H1 (cell line): ENCODE results near the gene SEC14L5. TPM values are rescaled to one million over a fixed set of nuclear protein-coding genes. Genes with fewer than 3 reads are reported as not detected.

ENCODE experiments used
- CTCF ChIA-PET: fragments of 300-600 bp; sonication (Branson Sonifier 250); formaldehyde crosslinking; loops from one replicate; lab custom pipeline; 2021; ENCODE audit not compliant: partially characterized antibody; lab: Charles Lee
- POLR2A ChIA-PET: fragments of 300-600 bp; sonication (Branson Sonifier 250); formaldehyde crosslinking; loops from one replicate; lab custom pipeline; 2021; ENCODE audit warnings: inconsistent platforms; ENCODE audit not compliant: partially characterized antibody; lab: Charles Lee
- DNase-seq, 2 experiments: peaks; one replicate each; pipeline versions ENCODE4 v3.0.0 to v3.0.0-alpha.2; 2010 to 2022; ENCODE audit warnings: low spot score in 2 of 2, low read depth in 1 of 2, mixed read lengths in 1 of 2
- FAIRE-seq: peaks from 2 replicates; lab custom pipeline; 2011; peaks lifted over from hg19 to GRCh38; lab: Jason Lieb, UNC
- H2AFZ ChIP-seq: 2 replicates; pipeline ENCODE4 v1.8.1; 2012; ENCODE audit warnings: low read length, inconsistent platforms
- H2AK5ac ChIP-seq: 2 replicates; pipeline ENCODE4 v1.6.1; 2013; ENCODE audit warnings: low read depth, low read length
- H2BK120ac ChIP-seq: replicated peaks from 2 replicates; pipeline ENCODE3; 2013; ENCODE audit warnings: low read depth, low read length, inconsistent platforms
- H2BK12ac ChIP-seq: 2 replicates; pipeline ENCODE4 v1.6.1; 2013; ENCODE audit warnings: low read depth, low read length
- H2BK15ac ChIP-seq: 2 replicates; pipeline ENCODE4 v1.6.1; 2013; ENCODE audit warnings: low read length
- H2BK20ac ChIP-seq: 2 replicates; pipeline ENCODE4 v1.6.1; 2013; ENCODE audit warnings: low read length
- H2BK5ac ChIP-seq: 2 replicates; pipeline ENCODE4 v1.6.1; 2013; ENCODE audit warnings: low read depth, low read length
- H3K14ac ChIP-seq: 2 replicates; pipeline ENCODE4 v1.6.1; 2013; ENCODE audit warnings: inconsistent platforms; ENCODE audit not compliant: insufficient read length
- H3K18ac ChIP-seq: 2 replicates; pipeline ENCODE4 v1.6.1; 2013; ENCODE audit warnings: low read length; ENCODE audit errors: extremely low read depth
- H3K23ac ChIP-seq: 2 replicates; pipeline ENCODE4 v1.6.1; 2013; ENCODE audit warnings: inconsistent platforms; ENCODE audit not compliant: insufficient read length
- H3K23me2 ChIP-seq: 2 replicates; pipeline ENCODE4 v1.6.1; 2013; ENCODE audit warnings: low read depth, low read length
- H3K27ac ChIP-seq: 2 replicates; pipeline ENCODE4 v1.6.1; 2011; ENCODE audit warnings: low read depth, low read length, inconsistent platforms
- H3K27me3 ChIP-seq, 4 experiments: replicated peaks in 1 of 4; 1 replicate in 1 of 4; 2 replicates in 3 of 4; pipeline versions ENCODE4 v1.6.1 to v1.8.1; 2011 to 2013; ENCODE audit warnings: low read length in 3 of 4, mild to moderate bottlenecking in 3 of 4, inconsistent platforms in 2 of 4, mixed read lengths in 2 of 4, moderate library complexity in 1 of 4; ENCODE audit not compliant: control insufficient read depth in 3 of 4, insufficient read depth in 3 of 4; ENCODE audit errors: extremely low read depth in 1 of 4
- H3K36me3 ChIP-seq, 4 experiments: 2 replicates each; pipeline versions ENCODE4 v1.6.1 to v1.8.1; 2011 to 2013; ENCODE audit warnings: mild to moderate bottlenecking in 4 of 4, low read length in 3 of 4, moderate library complexity in 2 of 4, control low read depth in 1 of 4, inconsistent platforms in 1 of 4; ENCODE audit not compliant: insufficient read depth in 4 of 4, control insufficient read depth in 2 of 4
- H3K4ac ChIP-seq: replicated peaks from 2 replicates; pipeline ENCODE3; 2013; ENCODE audit warnings: low read length, low read depth, mixed read lengths, inconsistent platforms; ENCODE audit not compliant: insufficient read length
- H3K4me1 ChIP-seq, 4 experiments: replicated peaks in 1 of 4; 1 replicate in 1 of 4; 2 replicates in 3 of 4; pipeline versions ENCODE4 v1.6.1 to v1.8.1; 2011 to 2013; ENCODE audit warnings: low read length in 3 of 4, inconsistent platforms in 2 of 4, mixed read lengths in 1 of 4; ENCODE audit not compliant: insufficient read depth in 4 of 4, control insufficient read depth in 3 of 4
- H3K4me2 ChIP-seq, 2 experiments: 2 replicates each; pipeline versions ENCODE4 v1.6.1 to v1.8.1; 2011 to 2013; ENCODE audit warnings: low read depth in 2 of 2, low read length in 2 of 2, control low read depth in 1 of 2, inconsistent platforms in 1 of 2, mild to moderate bottlenecking in 1 of 2; ENCODE audit not compliant: insufficient read depth in 1 of 2
- H3K4me3 ChIP-seq, 4 experiments: fragments of 200-600, 300-600 bp in 1 of 4; sonication (generic), shearing (Covaris generic), sonication (Bioruptor Twin) in 1 of 4; 2 replicates each; pipeline versions ENCODE4 v1.5.1 to v1.8.1; 2011 to 2016; ENCODE audit warnings: low read length in 4 of 4, low read depth in 3 of 4, control low read depth in 2 of 4, inconsistent platforms in 2 of 4, mild to moderate bottlenecking in 2 of 4, mixed read lengths in 1 of 4, moderate library complexity in 1 of 4; ENCODE audit not compliant: insufficient read depth in 2 of 4; ENCODE audit errors: extremely low read depth in 1 of 4
- H3K56ac ChIP-seq: replicated peaks from 2 replicates; pipeline ENCODE3; 2013; ENCODE audit warnings: low read depth, mild to moderate bottlenecking, mixed read lengths, low read length, inconsistent platforms; ENCODE audit not compliant: insufficient read length
- H3K79me1 ChIP-seq: 2 replicates; pipeline ENCODE4 v1.6.1; 2013; ENCODE audit warnings: low read depth, low read length, control low read depth
- H3K79me2 ChIP-seq, 2 experiments: 2 replicates each; pipeline versions ENCODE4 v1.6.1 to v1.8.1; 2012 to 2013; ENCODE audit warnings: low read length in 2 of 2, mild to moderate bottlenecking in 2 of 2, inconsistent platforms in 1 of 2; ENCODE audit not compliant: insufficient read depth in 2 of 2, control insufficient read depth in 1 of 2
- H3K9ac ChIP-seq, 4 experiments: replicated peaks in 1 of 4; 1 replicate in 1 of 4; 2 replicates in 3 of 4; pipeline versions ENCODE4 v1.6.1 to v1.8.1; 2011 to 2013; ENCODE audit warnings: low read depth in 3 of 4, low read length in 3 of 4, control low read depth in 2 of 4, mild to moderate bottlenecking in 2 of 4, moderate library complexity in 2 of 4, inconsistent platforms in 1 of 4; ENCODE audit errors: extremely low read depth in 1 of 4
- H3K9me3 ChIP-seq, 2 experiments: 2 replicates each; pipeline versions ENCODE4 v1.6.1 to v1.8.1; 2012 to 2013; ENCODE audit warnings: mild to moderate bottlenecking in 2 of 2, moderate library complexity in 2 of 2, control low read depth in 1 of 2, inconsistent platforms in 1 of 2, low read depth in 1 of 2, low read length in 1 of 2, mixed read lengths in 1 of 2; ENCODE audit not compliant: insufficient read depth in 2 of 2
- H4K20me1 ChIP-seq, 2 experiments: replicated peaks in 1 of 2; 2 replicates each; pipeline versions ENCODE3 to v1.8.1; 2011 to 2013; ENCODE audit warnings: inconsistent platforms in 2 of 2, low read length in 2 of 2, mild to moderate bottlenecking in 1 of 2; ENCODE audit not compliant: insufficient read depth in 2 of 2, control insufficient read depth in 1 of 2
- H4K5ac ChIP-seq: 2 replicates; pipeline ENCODE4 v1.6.1; 2013; ENCODE audit warnings: low read length, low read depth, mixed read lengths, inconsistent platforms; ENCODE audit not compliant: insufficient read length
- H4K8ac ChIP-seq: 2 replicates; pipeline ENCODE4 v1.8.0; 2013; ENCODE audit warnings: mild to moderate bottlenecking, moderate library complexity, low read length, inconsistent platforms; ENCODE audit not compliant: insufficient read depth; ENCODE audit errors: extremely low read depth
- H4K91ac ChIP-seq: replicated peaks from 2 replicates; pipeline ENCODE3; 2013; ENCODE audit warnings: low read length, mixed read lengths, inconsistent platforms; ENCODE audit not compliant: insufficient read length
- BRCA1 ChIP-seq: IDR thresholded peaks from 2 replicates; pipeline ENCODE4 v1.6.1; 2012; ENCODE audit warnings: low read depth, low read length, improper control_type of control experiment
- CTCF ChIP-seq, 3 experiments: IDR thresholded peaks; 1 replicate in 2 of 3; 2 replicates in 1 of 3; pipeline versions ENCODE4 v1.5.1 to v1.6.1; 2011; ENCODE audit warnings: low read length in 3 of 3, mild to moderate bottlenecking in 3 of 3, inconsistent platforms in 2 of 3, low read depth in 1 of 3, moderate library complexity in 1 of 3; ENCODE audit not compliant: insufficient read depth in 1 of 3; ENCODE audit errors: control extremely low read depth in 1 of 3
- SP1 ChIP-seq: IDR thresholded peaks from 2 replicates; pipeline ENCODE4 v1.6.1; 2011; ENCODE audit warnings: low read depth, low read length
- WGBS, 2 experiments: shearing (Covaris generic) in 1 of 2; methylation state at CpG; one replicate each; pipeline versions ENCODE4 v1.1.6 to v1.1.7; 2013 to 2015; ENCODE audit warnings: low lambda C conversion rate in 2 of 2, mixed read lengths in 2 of 2, inconsistent platforms in 1 of 2, low coverage in 1 of 2, missing lambda C conversion rate in 1 of 2; ENCODE audit not compliant: insufficient replicate concordance in 2 of 2, insufficient coverage in 1 of 2, insufficient read length in 1 of 2; ENCODE audit errors: extremely low coverage in 1 of 2, missing lambda C conversion rate in 1 of 2; 5-methylcytosine and 5-hydroxymethylcytosine counted together
- polyA plus RNA-seq, 7 experiments: library from polyadenylated mRNA; depleted of rRNA in 3 of 7; stranded (reverse) in 5 of 7; unstranded in 2 of 7; fragments of >200 nt in 5 of 7; fragments of 200-250 nt in 2 of 7; gene quantifications; 1 replicate in 5 of 7; 2 replicates in 1 of 7; 4 replicates in 1 of 7; pipeline versions ENCODE4 v1.2.1 to v1.2.3, GENCODE V29; 2011 to 2013; ENCODE audit warnings: missing spikeins in 2 of 7, mixed read lengths in 2 of 7
- total RNA-seq: library from RNA; stranded (reverse); fragmentation: NEBNext Ultra II Directional; extraction: Animal tissue kit (Norgen Biotek cat#: 25700); gene quantifications from 2 replicates; pipeline ENCODE4 v1.2.1, GENCODE V29; 2021

Gene SEC14L5
- total and polyA plus RNA-seq, 2 of the 8 experiments (the other 6 are each of a cell fraction or from before 2014, with no cell fraction given) = 1.9 to 3.0 TPM

GRCh38 chr16:4994719-4995434, 36.7 kb downstream of the SEC14L5 start:
- DNase-seq (no peak), FAIRE-seq (no peak)
- 0 out of 7 replicates have a peak, but pooled peaks cover 0 to 3% (median 0%) of the 10 kb centered on the region in 4 experiments for H3K4me1 ChIP-seq
- no peak overlapping the region for H2BK12ac ChIP-seq
- no peak overlapping the region; the same call in 1 of the 2 replicates for H4K8ac ChIP-seq
- no peak overlapping the region for H3K23ac ChIP-seq
- H4K5ac ChIP-seq = no peak overlapping the region
- no peak overlapping the region for H3K4ac ChIP-seq
- no peaks in the 10 kb centered on the region for H3K79me1 ChIP-seq
- H3K4me2 ChIP-seq = no peak overlapping the region
- no peak overlapping the region for H4K91ac ChIP-seq
- no peak overlapping the region for H3K18ac ChIP-seq
- H3K27me3 ChIP-seq = no peaks in the 10 kb centered on the region; a peak in 1 of 7 replicates
- H3K9ac ChIP-seq = no peak overlapping the region
- H2BK120ac ChIP-seq = no peak overlapping the region
- H3K14ac ChIP-seq = no peak overlapping the region
- H2BK5ac ChIP-seq = no peak overlapping the region
- no peak overlapping the region for H2AK5ac ChIP-seq
- no peak overlapping the region for H2BK20ac ChIP-seq
- no peaks in the 10 kb centered on the region for H4K20me1 ChIP-seq
- H2AFZ ChIP-seq = no peak overlapping the region
- H2BK15ac ChIP-seq = no peak overlapping the region
- 84% methylated on average over 17 of the region's 18 CpGs; no CpG with 5 or more reads in 1 of the 2 experiments for WGBS, 2 experiments
- no peaks in the 10 kb centered on the region for H3K79me2 ChIP-seq
- no peaks in the 10 kb centered on the region for H3K9me3 ChIP-seq
- H3K27ac ChIP-seq = no peak overlapping the region
- ChIA-PET CTCF (no interaction called here), POLR2A (interaction anchor here (1.1 kb wide), 1 partner anchor 27 kb away, joined by 3 read pairs; no protein-coding TSS in a partner anchor)
- no peaks in the 10 kb centered on the region for H3K23me2 ChIP-seq
- H3K56ac ChIP-seq = no peak overlapping the region
- no peaks in the 10 kb centered on the region for H3K36me3 ChIP-seq
- no peak overlapping the region for H3K4me3 ChIP-seq
- no peak for TF ChIP-seq SP1
- TF ChIP-seq CTCF (IDR thresholded peaks at IDR 0.05; ENCODE audit: control extremely low read depth in 1 of 3, insufficient read depth in 1 of 3, low read depth in 1 of 3, low read length in 3 of 3) = no peak
- no peak for TF ChIP-seq BRCA1
